CD4-positive, alpha-beta T cell (primary cell): Measurements from ENCODE around the gene ATP7A. TPM values are rescaled to one million over a fixed set of nuclear protein-coding genes. Genes with fewer than 3 reads are reported as not detected.

ENCODE experiments used
- ATAC-seq: fragments of 200-7000 bp; cut with Tn5 transposase; one replicate; pipeline ENCODE4 v1.10.0; 2022; ENCODE audit warnings: mild to moderate bottlenecking; ENCODE audit not compliant: poor library complexity
- CTCF ChIA-PET: fragments of 350-600 bp; sonication (Branson Sonifier 250); formaldehyde crosslinking; loops from one replicate; lab custom pipeline; 2021; ENCODE audit warnings: antibody characterized with exemption, inconsistent platforms; lab: Charles Lee
- POLR2A ChIA-PET: fragments of 350-600 bp; sonication (Branson Sonifier 250); formaldehyde crosslinking; loops from one replicate; lab custom pipeline; 2021; ENCODE audit warnings: antibody characterized with exemption, inconsistent platforms; lab: Charles Lee
- DNase-seq, 14 experiments: peaks; one replicate each; pipeline ENCODE4 v3.0.0-alpha.2; 2013 to 2020; ENCODE audit warnings: mixed read lengths in 2 of 14
- H3K27ac ChIP-seq, 2 donors: one replicate each; pipeline versions ENCODE4 v1.5.1 to v1.7.0; 2013; ENCODE audit warnings: low read length in 2 of 2, low read depth in 1 of 2, mild to moderate bottlenecking in 1 of 2
- H3K27me3 ChIP-seq, 2 experiments: 1 replicate in 1 of 2; 2 replicates in 1 of 2; pipeline versions ENCODE4 v1.6.1 to v1.7.0; 2013; ENCODE audit warnings: low read length in 2 of 2, control low read depth in 1 of 2, mild to moderate bottlenecking in 1 of 2, moderate library complexity in 1 of 2; ENCODE audit not compliant: insufficient read depth in 2 of 2, control insufficient read depth in 1 of 2
- H3K36me3 ChIP-seq: one replicate; pipeline ENCODE4 v1.6.1; 2013; ENCODE audit warnings: low read length, control low read depth; ENCODE audit not compliant: insufficient read depth
- H3K4me1 ChIP-seq: one replicate; pipeline ENCODE4 v1.6.1; 2013; ENCODE audit warnings: low read length, control low read depth; ENCODE audit not compliant: insufficient read depth
- H3K4me3 ChIP-seq: one replicate; pipeline ENCODE4 v1.5.1; 2013; ENCODE audit warnings: mild to moderate bottlenecking, low read length, moderate library complexity
- H3K9me3 ChIP-seq, 2 experiments: 1 replicate in 1 of 2; 2 replicates in 1 of 2; pipeline versions ENCODE4 v1.6.1 to v1.7.0; 2013; ENCODE audit warnings: low read length in 2 of 2, mild to moderate bottlenecking in 2 of 2, control low read depth in 1 of 2, moderate library complexity in 1 of 2; ENCODE audit not compliant: control insufficient read depth in 1 of 2, insufficient read depth in 1 of 2
- H3K27ac Mint-ChIP-seq: one replicate; pipeline ENCODE4 v1.8.0; 2020; ENCODE audit warnings: mixed read lengths
- H3K27me3 Mint-ChIP-seq: one replicate; pipeline ENCODE4 v1.8.0; 2021; ENCODE audit warnings: mixed read lengths
- H3K36me3 Mint-ChIP-seq: one replicate; pipeline ENCODE4 v1.8.0; 2021; ENCODE audit warnings: low read depth, mixed read lengths
- H3K4me1 Mint-ChIP-seq: one replicate; pipeline ENCODE4 v1.8.0; 2021; ENCODE audit warnings: low read depth, mixed read lengths
- H3K4me3 Mint-ChIP-seq: one replicate; pipeline ENCODE4 v1.8.0; 2020; ENCODE audit warnings: mild to moderate bottlenecking, mixed read lengths
- H3K9me3 Mint-ChIP-seq: one replicate; pipeline ENCODE4 v1.8.0; 2020; ENCODE audit warnings: mixed read lengths
- intact Hi-C, 2 experiments: fragments of 100-400 bp; cut with DNase I in 1 of 2; cut with micrococcal nuclease in 1 of 2; formaldehyde crosslinking; loops; one replicate each; pipeline versions ENCODE4 v1.15.1 to v1.9.0; 2023 to 2025; cut with DNase I, micrococcal nuclease
- total RNA-seq, 174 experiments: library from RNA in 2 of 174; stranded (reverse) in 2 of 174; gene quantifications; one replicate each; pipeline ENCODE4 v1.2.3 and lab custom pipeline; 2021 to 2026
- TF ChIP-seq, protein P1 (sequence below): fragments of 200-600 bp; IDR thresholded peaks from one replicate; pipeline ENCODE4 v1.8.0; 2022; ENCODE audit warnings: antibody characterized with exemption, mild to moderate bottlenecking

Gene ATP7A
- total RNA-seq, 2 experiments from 2014 or later, result 12.1 to 12.8 TPM

- TF ChIP-seq, protein P1, sequence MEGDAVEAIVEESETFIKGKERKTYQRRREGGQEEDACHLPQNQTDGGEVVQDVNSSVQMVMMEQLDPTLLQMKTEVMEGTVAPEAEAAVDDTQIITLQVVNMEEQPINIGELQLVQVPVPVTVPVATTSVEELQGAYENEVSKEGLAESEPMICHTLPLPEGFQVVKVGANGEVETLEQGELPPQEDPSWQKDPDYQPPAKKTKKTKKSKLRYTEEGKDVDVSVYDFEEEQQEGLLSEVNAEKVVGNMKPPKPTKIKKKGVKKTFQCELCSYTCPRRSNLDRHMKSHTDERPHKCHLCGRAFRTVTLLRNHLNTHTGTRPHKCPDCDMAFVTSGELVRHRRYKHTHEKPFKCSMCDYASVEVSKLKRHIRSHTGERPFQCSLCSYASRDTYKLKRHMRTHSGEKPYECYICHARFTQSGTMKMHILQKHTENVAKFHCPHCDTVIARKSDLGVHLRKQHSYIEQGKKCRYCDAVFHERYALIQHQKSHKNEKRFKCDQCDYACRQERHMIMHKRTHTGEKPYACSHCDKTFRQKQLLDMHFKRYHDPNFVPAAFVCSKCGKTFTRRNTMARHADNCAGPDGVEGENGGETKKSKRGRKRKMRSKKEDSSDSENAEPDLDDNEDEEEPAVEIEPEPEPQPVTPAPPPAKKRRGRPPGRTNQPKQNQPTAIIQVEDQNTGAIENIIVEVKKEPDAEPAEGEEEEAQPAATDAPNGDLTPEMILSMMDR, result no peak
- H3K4me1 ChIP-seq, result no peaks in the 10 kb centered on the region
- H3K27ac Mint-ChIP-seq, result no peak overlapping the region
- no peaks in the 10 kb centered on the region for H3K9me3 Mint-ChIP-seq
- no peak overlapping the region for H3K4me3 ChIP-seq
- peaks cover 64% of the 10 kb centered on the region for H3K36me3 Mint-ChIP-seq
- DNase-seq (no peak), ATAC-seq (no peak)
- H3K27me3 Mint-ChIP-seq, result no peaks in the 10 kb centered on the region
- H3K27me3 ChIP-seq, result no peaks in the 10 kb centered on the region
- POLR2A ChIA-PET, result no interaction called here
- H3K36me3 ChIP-seq, result peaks cover 8% of the 10 kb centered on the region
- H3K9me3 ChIP-seq, result no peaks in the 10 kb centered on the region
- intact Hi-C loops, result no loop called here
- CTCF ChIA-PET, result no interaction called here
- H3K27ac ChIP-seq, result no peak overlapping the region
- H3K4me3 Mint-ChIP-seq, result no peak overlapping the region
- H3K4me1 Mint-ChIP-seq, result no peaks in the 10 kb centered on the region
Measured at GRCh38 chrX:78035061-78035460, 124.6 kb downstream of the ATP7A start.

DNA sequence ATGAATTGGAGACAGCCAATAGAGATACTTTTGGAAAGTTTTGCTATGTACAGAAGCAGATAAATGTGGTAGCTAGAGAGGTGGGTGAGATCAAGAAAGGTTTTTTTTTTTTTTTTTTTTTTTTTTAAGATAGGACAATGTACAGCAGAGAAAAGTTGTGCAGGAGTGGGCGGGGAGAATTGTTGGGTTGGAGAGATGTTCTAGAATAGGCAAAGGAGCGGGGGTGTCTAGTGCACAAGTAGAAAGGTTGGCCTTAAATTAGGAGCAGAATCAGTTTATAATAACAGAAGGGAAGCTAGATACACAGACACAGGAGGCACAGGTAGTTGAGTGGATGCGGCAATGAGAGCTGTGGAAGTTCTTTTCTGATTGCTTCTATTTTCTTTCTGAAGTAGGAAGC is 127.4 kb downstream of the ATP7A start:
- H3K4me3 ChIP-seq, result no peak overlapping the region
- DNase-seq, result no peak
- Mint-ChIP-seq H3K27me3 (no peaks in the 10 kb centered on the region), H3K4me1 (no peaks in the 10 kb centered on the region), H3K4me3 (no peak overlapping the region), H3K9me3 (no peaks in the 10 kb centered on the region), H3K27ac (no peak overlapping the region), H3K36me3 (peaks cover 64% of the 10 kb centered on the region)
- no peak overlapping the region for H3K27ac ChIP-seq
- ATAC-seq, result no peak
- ChIA-PET CTCF (no interaction called here), POLR2A (no interaction called here)
- intact Hi-C loops, result no loop called here
- TF ChIP-seq, protein P1, result no peak
- no peaks in the 10 kb centered on the region for H3K27me3 ChIP-seq
- H3K36me3 ChIP-seq, result peaks cover 9% of the 10 kb centered on the region
- no peaks in the 10 kb centered on the region for H3K4me1 ChIP-seq
- H3K9me3 ChIP-seq, result no peaks in the 10 kb centered on the region

DNA sequence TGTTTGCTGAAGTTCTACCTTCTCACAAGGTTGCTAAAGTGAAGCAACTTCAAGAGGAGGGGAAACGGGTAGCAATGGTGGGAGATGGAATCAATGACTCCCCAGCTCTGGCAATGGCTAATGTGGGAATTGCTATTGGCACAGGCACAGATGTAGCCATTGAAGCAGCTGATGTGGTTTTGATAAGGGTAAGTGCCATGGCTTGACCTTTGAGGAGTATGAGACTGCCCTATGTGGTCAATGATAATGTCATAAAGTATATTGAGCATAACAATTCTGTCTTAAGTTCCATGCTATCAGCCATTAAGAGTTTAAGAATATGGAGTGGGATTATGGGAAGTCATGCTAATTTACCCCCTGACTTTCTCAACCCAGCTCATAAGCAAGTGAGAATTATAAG is 132.1 kb downstream of the ATP7A start:
- ChIA-PET POLR2A (no interaction called here), CTCF (no interaction called here)
- no peak for DNase-seq
- Histone ChIP-seq H3K4me3 (no peak overlapping the region), H3K27me3 (no peaks in the 10 kb centered on the region), H3K4me1 (no peaks in the 10 kb centered on the region), H3K27ac (no peak overlapping the region), H3K36me3 (peaks cover 8% of the 10 kb centered on the region), H3K9me3 (no peaks in the 10 kb centered on the region)
- intact Hi-C loops, result loop anchor here in 1 of 2 experiments (10.0 kb wide), 1 partner anchor 62 kb away; the partner anchor contains the start of gene PGK1
- TF ChIP-seq, protein P1, result no peak
- no peaks in the 10 kb centered on the region for H3K27me3 Mint-ChIP-seq
- no peak overlapping the region for H3K27ac Mint-ChIP-seq
- no peaks in the 10 kb centered on the region for H3K4me1 Mint-ChIP-seq
- no peak for ATAC-seq
- H3K9me3 Mint-ChIP-seq, result no peaks in the 10 kb centered on the region
- peaks cover 54% of the 10 kb centered on the region for H3K36me3 Mint-ChIP-seq
- H3K4me3 Mint-ChIP-seq, result no peak overlapping the region
